Epithelial cell of proximal tubule (primary cell): Measurements from ENCODE around the gene TSTD1. TPM values are rescaled to one million over a fixed set of nuclear protein-coding genes. Genes with fewer than 3 reads are reported as not detected.
"Not testable (repeated sequence)": the region's sequence is repeated elsewhere in the genome, so short reads cannot be mapped to it uniquely, and the experiment has no call there.

ENCODE experiments used
- DNase-seq: peaks from one replicate; pipeline ENCODE4 v3.0.0-alpha.2; 2011; ENCODE audit warnings: low read depth
- H3K4me3 ChIP-seq: 2 replicates; pipeline ENCODE4 v1.5.1; 2011; ENCODE audit warnings: low read depth, mild to moderate bottlenecking, low read length
- total RNA-seq: library from RNA; depleted of rRNA; stranded (reverse); fragments of >200 nt; gene quantifications from 2 replicates; pipeline ENCODE4 v1.2.3, GENCODE V29; 2015
- TF ChIP-seq, protein P1 (sequence below): conservative IDR thresholded peaks from 2 replicates; pipeline ENCODE4 v1.5.1; 2012; ENCODE audit warnings: low read depth, mild to moderate bottlenecking, low read length

The TSTD1 gene
- total RNA-seq, 1 donor from 2014 or later, result 148 TPM

DNA sequence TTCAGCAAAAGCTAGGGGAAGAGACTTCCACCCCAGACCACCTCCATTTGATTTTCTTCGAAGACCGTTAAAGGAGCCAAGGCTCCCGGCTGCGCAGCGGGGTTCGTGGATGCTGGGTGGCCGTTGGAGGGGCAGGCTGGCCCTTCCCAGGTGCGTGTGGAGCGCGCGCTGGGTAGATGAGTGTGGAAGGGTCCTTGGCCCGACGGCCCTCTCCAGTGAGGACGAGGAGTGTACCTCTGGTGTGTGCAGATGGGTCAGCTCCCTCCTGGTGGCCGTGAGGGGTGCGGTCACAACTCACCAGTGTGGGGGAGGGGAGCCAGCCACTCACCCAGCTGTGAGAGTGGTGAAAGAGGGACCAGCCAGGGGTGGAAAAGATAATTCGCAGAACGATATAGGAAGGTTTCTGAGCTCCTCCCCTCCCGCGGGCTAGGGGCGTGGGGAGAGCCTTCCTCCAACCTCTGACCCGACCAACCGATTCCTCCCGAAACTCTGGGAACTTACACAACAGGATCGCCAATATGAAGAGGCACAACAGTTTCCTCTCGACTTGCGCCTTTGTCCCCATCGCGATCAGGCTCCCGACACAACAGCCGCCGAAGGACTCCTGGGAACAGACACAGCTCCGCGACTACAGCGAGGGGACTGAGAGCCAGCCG, 18.1 kb downstream of the TSTD1 start, which contains the start of gene F11R:
TSS of gene F11R (minus strand) at position 644 of the 656 bp plus-strand sequence. CDS start at position 565, 79 bp downstream.
- TF ChIP-seq, protein P1, sequence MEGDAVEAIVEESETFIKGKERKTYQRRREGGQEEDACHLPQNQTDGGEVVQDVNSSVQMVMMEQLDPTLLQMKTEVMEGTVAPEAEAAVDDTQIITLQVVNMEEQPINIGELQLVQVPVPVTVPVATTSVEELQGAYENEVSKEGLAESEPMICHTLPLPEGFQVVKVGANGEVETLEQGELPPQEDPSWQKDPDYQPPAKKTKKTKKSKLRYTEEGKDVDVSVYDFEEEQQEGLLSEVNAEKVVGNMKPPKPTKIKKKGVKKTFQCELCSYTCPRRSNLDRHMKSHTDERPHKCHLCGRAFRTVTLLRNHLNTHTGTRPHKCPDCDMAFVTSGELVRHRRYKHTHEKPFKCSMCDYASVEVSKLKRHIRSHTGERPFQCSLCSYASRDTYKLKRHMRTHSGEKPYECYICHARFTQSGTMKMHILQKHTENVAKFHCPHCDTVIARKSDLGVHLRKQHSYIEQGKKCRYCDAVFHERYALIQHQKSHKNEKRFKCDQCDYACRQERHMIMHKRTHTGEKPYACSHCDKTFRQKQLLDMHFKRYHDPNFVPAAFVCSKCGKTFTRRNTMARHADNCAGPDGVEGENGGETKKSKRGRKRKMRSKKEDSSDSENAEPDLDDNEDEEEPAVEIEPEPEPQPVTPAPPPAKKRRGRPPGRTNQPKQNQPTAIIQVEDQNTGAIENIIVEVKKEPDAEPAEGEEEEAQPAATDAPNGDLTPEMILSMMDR, result peak; percentile 31
- DNase-seq, result no peak
- peak within 1 kb of the TSS; percentile 81 for H3K4me3 ChIP-seq

DNA sequence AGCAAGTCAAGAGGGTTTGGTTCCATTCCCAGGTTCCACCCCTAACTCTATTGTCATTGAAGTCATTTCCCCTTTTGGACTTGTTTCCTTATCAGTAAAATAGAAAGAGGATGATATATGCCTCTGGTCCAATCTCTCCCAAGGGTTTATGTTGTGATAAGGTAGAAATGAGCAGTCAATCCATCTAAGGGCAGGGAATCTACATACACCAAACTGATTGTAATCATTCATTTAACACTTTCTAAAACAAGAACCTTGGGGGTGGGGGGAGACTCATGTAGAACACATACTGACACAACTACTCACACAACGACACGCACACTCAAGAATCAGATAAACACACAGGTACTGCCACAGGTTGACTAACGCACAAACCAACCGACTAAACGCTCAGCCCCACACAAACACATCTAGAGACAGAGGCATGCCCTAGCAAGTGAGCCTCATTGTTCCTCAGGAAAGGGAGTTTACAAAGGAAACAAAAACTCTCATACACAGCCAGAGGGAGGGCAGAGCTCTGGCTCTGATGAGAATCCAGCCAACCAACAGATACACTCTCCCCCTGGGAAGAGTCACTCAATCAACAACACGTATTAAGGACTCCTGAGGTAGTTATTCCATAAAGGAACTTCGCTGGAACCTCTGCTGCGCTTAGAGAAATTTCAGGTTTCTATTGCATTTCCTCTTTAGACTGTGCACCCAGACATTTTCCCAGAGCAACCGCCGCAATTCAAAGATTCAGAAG, 18.8 kb downstream of the TSTD1 start:
- no peak for DNase-seq
- peak overlapping the region; percentile 81 for H3K4me3 ChIP-seq
- TF ChIP-seq, protein P1, result no peak

DNA sequence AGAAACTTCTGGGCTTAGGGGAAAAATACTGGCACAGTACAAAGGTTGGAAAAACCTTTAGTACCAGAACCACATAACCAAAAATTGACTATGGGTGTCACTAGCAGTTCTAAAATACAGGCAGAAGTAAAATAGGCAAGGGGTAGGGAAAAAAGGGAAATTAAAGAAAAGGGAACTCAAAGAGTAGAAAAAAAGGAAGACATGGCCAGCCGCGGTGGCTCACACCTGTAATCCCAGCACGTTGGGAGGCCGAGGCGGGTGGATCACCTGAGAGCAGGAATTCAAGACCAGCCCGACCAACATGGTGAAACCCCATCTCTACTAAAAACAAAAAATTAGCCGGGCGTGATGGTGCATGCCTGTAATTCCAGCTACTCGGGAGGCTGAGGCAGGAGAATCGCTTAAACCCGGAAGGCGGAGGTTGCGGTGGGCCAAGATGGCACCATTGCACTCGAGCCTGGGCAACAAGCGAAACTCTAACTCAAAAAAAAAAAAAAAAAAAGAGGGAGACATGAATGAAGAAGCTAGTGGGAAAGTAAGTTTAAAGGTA, 19.6 kb downstream of the TSTD1 start:
- DNase-seq, result not testable (repeated sequence)
- H3K4me3 ChIP-seq, result peak overlapping the region; percentile 81

DNA sequence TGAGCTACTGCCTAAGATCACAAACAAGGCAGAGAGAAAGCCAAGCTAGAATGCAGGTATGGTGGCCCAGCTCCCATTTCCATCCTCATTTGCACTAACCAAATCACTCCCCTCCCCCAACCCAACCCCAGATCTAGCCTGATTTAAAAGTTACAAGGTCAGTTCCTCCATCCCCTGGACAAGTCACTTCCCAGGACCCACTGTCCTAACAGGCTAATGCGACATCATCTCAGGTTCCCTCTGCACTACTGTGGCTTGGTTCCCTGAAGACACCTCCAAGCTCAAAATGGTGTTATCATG, 20.2 kb downstream of the TSTD1 start:
- H3K4me3 ChIP-seq, result no peak overlapping the region
- TF ChIP-seq, protein P1, result no peak

DNA sequence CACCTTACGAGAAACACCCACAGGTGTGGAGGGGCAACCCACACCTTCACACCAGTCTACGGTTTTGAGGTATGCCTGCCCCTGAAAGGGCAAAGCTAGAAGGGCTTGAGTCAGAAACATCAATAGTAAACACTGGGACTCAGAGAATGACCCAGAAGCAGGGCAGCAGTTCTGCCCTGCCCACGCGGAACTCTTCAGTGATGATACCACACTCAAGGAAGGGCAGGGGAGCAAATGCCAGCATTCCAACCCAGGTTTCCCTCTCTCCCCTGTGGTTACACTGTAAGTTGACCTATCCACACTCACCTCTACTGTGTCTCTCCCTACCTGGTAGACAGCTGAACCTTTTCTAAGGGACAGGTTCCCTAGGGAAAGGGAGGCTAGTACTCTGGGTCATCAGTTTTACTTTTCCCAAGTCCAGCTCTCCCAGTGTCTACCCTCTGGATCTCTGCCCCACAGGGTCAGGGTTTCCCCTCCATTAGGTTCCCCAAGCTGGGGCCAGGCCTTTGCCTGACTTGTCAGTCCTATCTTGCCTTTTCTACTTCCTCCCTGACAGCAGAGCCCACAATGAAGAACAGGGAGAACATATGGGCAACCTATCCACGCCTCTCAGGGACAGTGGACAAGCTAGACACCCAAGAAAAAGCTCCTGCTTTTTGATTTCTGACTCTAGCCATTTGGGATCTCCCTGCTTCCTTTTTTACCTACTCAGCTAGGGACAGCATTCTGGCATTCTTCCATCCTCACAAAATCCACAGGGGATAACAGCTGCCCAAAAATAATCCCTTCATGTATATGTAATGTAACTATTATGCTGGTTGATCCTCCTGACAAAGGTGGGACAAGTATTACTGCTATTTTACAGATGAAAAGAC, 20.8 kb downstream of the TSTD1 start:
- DNase-seq, result no peak
- H3K4me3 ChIP-seq, result no peak overlapping the region

More for the DNA sequence above, 20.2 kb downstream of the TSTD1 start:
- DNase-seq, result no peak

DNA sequence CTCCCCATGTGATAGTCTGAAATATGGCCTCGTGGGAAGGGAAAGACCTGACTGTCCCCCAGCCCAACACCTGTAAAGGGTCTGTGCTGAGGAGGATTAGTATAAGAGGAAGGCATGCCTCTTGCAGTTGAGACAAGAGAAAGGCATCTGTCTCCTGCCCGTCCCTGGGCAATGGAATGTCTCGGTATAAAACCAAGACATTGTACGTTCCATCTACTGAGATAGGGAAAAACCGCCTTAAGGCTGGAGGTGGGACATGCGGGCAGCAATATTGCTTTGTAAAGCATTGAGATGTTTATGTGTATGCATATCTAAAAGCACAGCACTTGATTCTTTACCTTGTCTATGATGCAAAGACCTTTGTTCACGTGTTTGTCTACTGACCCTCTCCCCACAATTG, 21.6 kb downstream of the TSTD1 start:
- not testable (repeated sequence) for DNase-seq, H3K4me3 ChIP-seq

More for the DNA sequence above, 20.8 kb downstream of the TSTD1 start:
- TF ChIP-seq, protein P1, result no peak

DNA sequence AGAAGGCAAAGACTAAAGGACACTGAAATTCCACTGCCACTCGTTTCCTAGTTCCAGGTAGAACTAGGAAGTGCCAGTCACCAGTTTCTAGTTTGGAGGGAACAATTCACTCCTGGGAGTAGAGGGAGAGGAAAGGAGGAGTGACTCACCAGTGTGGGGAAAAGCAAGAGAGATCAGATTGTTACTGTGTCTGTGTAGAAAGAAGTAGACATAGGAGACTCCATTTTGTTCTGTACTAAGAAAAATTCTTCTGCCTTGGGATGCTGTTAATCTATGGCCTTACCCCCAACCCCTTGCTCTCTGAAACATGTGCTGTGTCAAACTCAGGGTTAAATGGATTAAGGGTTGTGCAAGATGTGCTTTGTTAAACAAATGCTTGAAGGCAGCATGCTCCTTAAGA, 22.1 kb downstream of the TSTD1 start:
- DNase-seq, H3K4me3 ChIP-seq: not testable (repeated sequence)
